GM12878 (cell line): ENCODE measurements around the gene FGF2. TPM values are rescaled to one million over a fixed set of nuclear protein-coding genes. Genes with fewer than 3 reads are reported as not detected.

Source experiments
- ATF7 ChIP-seq: fragments of 450-650 bp; IDR thresholded peaks from 2 replicates; pipeline ENCODE4 v1.6.1; 2016; ENCODE audit warnings: low read depth, mild to moderate bottlenecking
- CHD1 ChIP-seq: IDR thresholded peaks from 2 replicates; pipeline ENCODE4 v1.6.1; 2012; ENCODE audit warnings: low read depth, low read length, improper control_type of control experiment
- CHD2 ChIP-seq: IDR thresholded peaks from 2 replicates; pipeline ENCODE4 v1.6.1; 2011; ENCODE audit warnings: low read depth, low read length, improper control_type of control experiment, borderline replicate concordance
- EGR1 ChIP-seq, 2 experiments: IDR thresholded peaks; 1 replicate in 1 of 2; 2 replicates in 1 of 2; pipeline ENCODE4 v1.6.1; 2011 to 2012; ENCODE audit warnings: low read depth in 2 of 2, low read length in 2 of 2, borderline replicate concordance in 1 of 2, mild to moderate bottlenecking in 1 of 2, moderate library complexity in 1 of 2
- ELK1 ChIP-seq: IDR thresholded peaks from 2 replicates; pipeline ENCODE4 v1.6.1; 2012; ENCODE audit warnings: low read depth, low read length, improper control_type of control experiment
- EP300 ChIP-seq, 2 experiments: fragments of 150-350 bp in 1 of 2; IDR thresholded peaks; 2 replicates each; pipeline ENCODE4 v1.6.1; 2011 to 2012; ENCODE audit warnings: low read depth in 2 of 2, low read length in 2 of 2, borderline replicate concordance in 1 of 2, improper control_type of control experiment in 1 of 2, inconsistent platforms in 1 of 2; ENCODE audit not compliant: control insufficient read depth in 1 of 2
- IKZF1 ChIP-seq: fragments of 450-650 bp; conservative IDR thresholded peaks from 2 replicates; pipeline ENCODE4 v1.6.1; 2017; ENCODE audit warnings: antibody characterized with exemption, mild to moderate bottlenecking
- IRF3 ChIP-seq: fragments of 450-650 bp; IDR thresholded peaks from 2 replicates; pipeline ENCODE4 v1.6.1; 2014; ENCODE audit warnings: mild to moderate bottlenecking
- IRF5 ChIP-seq: fragments of 450-650 bp; IDR thresholded peaks from 2 replicates; pipeline ENCODE4 v1.6.1; 2017; ENCODE audit warnings: borderline replicate concordance
- MAX ChIP-seq: IDR thresholded peaks from 2 replicates; pipeline ENCODE4 v1.6.1; 2012; ENCODE audit warnings: low read depth, low read length, improper control_type of control experiment
- MYC ChIP-seq: IDR thresholded peaks from 2 replicates; pipeline ENCODE4 v1.6.1; 2011; ENCODE audit warnings: mild to moderate bottlenecking, low read length, moderate library complexity, inconsistent platforms; ENCODE audit not compliant: insufficient read depth, insufficient replicate concordance, insufficient read length, severe bottlenecking
- NFXL1 ChIP-seq: fragments of 450-650 bp; IDR thresholded peaks from 2 replicates; pipeline ENCODE4 v1.6.1; 2017; ENCODE audit warnings: antibody characterized with exemption, mild to moderate bottlenecking, borderline replicate concordance
- NKRF ChIP-seq: fragments of 450-650 bp; conservative IDR thresholded peaks from 2 replicates; pipeline ENCODE4 v1.6.1; 2017; ENCODE audit warnings: mild to moderate bottlenecking, moderate library complexity
- POLR2AphosphoS2 ChIP-seq: IDR thresholded peaks from 2 replicates; pipeline ENCODE4 v1.6.1; 2011; ENCODE audit warnings: low read depth, mild to moderate bottlenecking, low read length, improper control_type of control experiment, moderate library complexity
- POLR2AphosphoS5 ChIP-seq: IDR thresholded peaks from 2 replicates; pipeline ENCODE4 v1.6.1; 2011; ENCODE audit warnings: mild to moderate bottlenecking, low read length, inconsistent platforms
- RB1 ChIP-seq: fragments of 450-650 bp; formaldehyde crosslinking; IDR thresholded peaks from 2 replicates; pipeline ENCODE4 v1.6.1; 2017; ENCODE audit warnings: mild to moderate bottlenecking, borderline replicate concordance
- RELB ChIP-seq: fragments of 450-650 bp; IDR thresholded peaks from 2 replicates; pipeline ENCODE4 v1.6.1; 2017; ENCODE audit warnings: low read depth, mild to moderate bottlenecking, moderate library complexity
- SIX5 ChIP-seq: IDR thresholded peaks from 2 replicates; pipeline ENCODE4 v1.6.1; 2011; ENCODE audit warnings: mild to moderate bottlenecking, low read depth, low read length, moderate library complexity; ENCODE audit not compliant: severe bottlenecking
- SRF ChIP-seq, 2 experiments: IDR thresholded peaks; 2 replicates each; pipeline ENCODE4 v1.6.1; 2011; ENCODE audit warnings: low read depth in 2 of 2, low read length in 2 of 2, mild to moderate bottlenecking in 1 of 2, moderate library complexity in 1 of 2
- TARDBP ChIP-seq: IDR thresholded peaks from 2 replicates; pipeline ENCODE4 v1.6.1; 2016; ENCODE audit warnings: borderline replicate concordance
- YY1 ChIP-seq: IDR thresholded peaks from 2 replicates; pipeline ENCODE4 v1.6.1; 2011; ENCODE audit warnings: low read depth, mild to moderate bottlenecking, low read length
- polyA plus RNA-seq, 11 experiments: library from polyadenylated mRNA; depleted of rRNA in 4 of 11; unstranded in 6 of 11; stranded (reverse) in 5 of 11; fragments of >200 nt; fragmentation: Nextera tagmentation in 4 of 11; fragmentation: Illumina TruSeq in 1 of 11; extraction: Ambion mirVana in 4 of 11; extraction: Trizol in 1 of 11; gene quantifications; 1 replicate in 1 of 11; 2 replicates in 10 of 11; pipeline versions ENCODE4 v1.2.1 to v1.2.3, GENCODE V29; 2011 to 2016; ENCODE audit warnings: inconsistent platforms in 2 of 11, missing spikeins in 2 of 11, low read depth in 1 of 11
- total RNA-seq, 4 experiments: library from RNA; depleted of rRNA in 3 of 4; stranded (reverse); fragments of >200 nt in 3 of 4; fragmentation: Illumina TruSeq in 1 of 4; extraction: Trizol in 1 of 4; gene quantifications; 2 replicates each; pipeline versions ENCODE4 v1.2.1 to v1.2.3, GENCODE V29; 2013 to 2021

FGF2 gene
- total and polyA plus RNA-seq, 10 of the 15 experiments (the other 5 are each of a cell fraction or from before 2014, with no cell fraction given), result 0.13 to 1.7 (median 0.25) TPM

- TF ChIP-seq IKZF1 (peak; percentile 24; the same call in 1 of the 2 replicates), TARDBP (0 out of 2 replicates have a peak, but pooled peaks have one; percentile 19), SIX5 (no peak), CHD2 (peak; percentile 66; the same call in 1 of the 2 replicates), NKRF (peak; percentile 97), MAX (peak; percentile 61; the same call in 1 of the 2 replicates), CHD1 (no peak), SRF (IDR thresholded peaks at IDR 0.05; ENCODE audit: low read depth in 2 of 2, low read length in 2 of 2) (peak in 1 of 2 experiments; percentile 84; a peak in 2 of 4 replicates), POLR2AphosphoS5 (peak; percentile 53; the same call in 1 of the 2 replicates), ELK1 (0 out of 2 replicates have a peak, but pooled peaks have one; percentile 42), NFXL1 (no peak), IRF5 (no peak), ATF7 (peak; percentile 21; the same call in 1 of the 2 replicates), MYC (peak; percentile 46), RELB (peak; percentile 81), POLR2AphosphoS2 (no peak), YY1 (peak; percentile 89), IRF3 (no peak), RB1 (peak; percentile 64; the same call in 1 of the 2 replicates), EP300 (IDR thresholded peaks at IDR 0.05; ENCODE audit: borderline replicate concordance in 1 of 2, control insufficient read depth in 1 of 2, low read depth in 2 of 2, low read length in 2 of 2) (peak in 1 of 2 experiments; percentile 32; a peak in 1 of 4 replicates), EGR1 (IDR thresholded peaks at IDR 0.05; ENCODE audit: borderline replicate concordance in 1 of 2, low read depth in 2 of 2, low read length in 2 of 2) (peak in 1 of 2 experiments; percentile 71; a peak in 2 of 3 replicates)
These were observed 96.4 kb downstream of the FGF2 start (continued) for GRCh38 chr4:122922877-122923511.
